Right kidney (tissue), 9 donors: ENCODE measurements around the gene CLMN.

ENCODE experiments used
- DNase-seq: peaks from one replicate; pipeline ENCODE4 v3.0.0-alpha.2; 2016
- long read RNA-seq, 8 donors: transcript quantifications; one replicate each; lab custom pipeline, GENCODE V29; 2026

The CLMN gene, protein sequence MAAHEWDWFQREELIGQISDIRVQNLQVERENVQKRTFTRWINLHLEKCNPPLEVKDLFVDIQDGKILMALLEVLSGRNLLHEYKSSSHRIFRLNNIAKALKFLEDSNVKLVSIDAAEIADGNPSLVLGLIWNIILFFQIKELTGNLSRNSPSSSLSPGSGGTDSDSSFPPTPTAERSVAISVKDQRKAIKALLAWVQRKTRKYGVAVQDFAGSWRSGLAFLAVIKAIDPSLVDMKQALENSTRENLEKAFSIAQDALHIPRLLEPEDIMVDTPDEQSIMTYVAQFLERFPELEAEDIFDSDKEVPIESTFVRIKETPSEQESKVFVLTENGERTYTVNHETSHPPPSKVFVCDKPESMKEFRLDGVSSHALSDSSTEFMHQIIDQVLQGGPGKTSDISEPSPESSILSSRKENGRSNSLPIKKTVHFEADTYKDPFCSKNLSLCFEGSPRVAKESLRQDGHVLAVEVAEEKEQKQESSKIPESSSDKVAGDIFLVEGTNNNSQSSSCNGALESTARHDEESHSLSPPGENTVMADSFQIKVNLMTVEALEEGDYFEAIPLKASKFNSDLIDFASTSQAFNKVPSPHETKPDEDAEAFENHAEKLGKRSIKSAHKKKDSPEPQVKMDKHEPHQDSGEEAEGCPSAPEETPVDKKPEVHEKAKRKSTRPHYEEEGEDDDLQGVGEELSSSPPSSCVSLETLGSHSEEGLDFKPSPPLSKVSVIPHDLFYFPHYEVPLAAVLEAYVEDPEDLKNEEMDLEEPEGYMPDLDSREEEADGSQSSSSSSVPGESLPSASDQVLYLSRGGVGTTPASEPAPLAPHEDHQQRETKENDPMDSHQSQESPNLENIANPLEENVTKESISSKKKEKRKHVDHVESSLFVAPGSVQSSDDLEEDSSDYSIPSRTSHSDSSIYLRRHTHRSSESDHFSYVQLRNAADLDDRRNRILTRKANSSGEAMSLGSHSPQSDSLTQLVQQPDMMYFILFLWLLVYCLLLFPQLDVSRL
- long read RNA-seq, donor 1 = 0 reads
- long read RNA-seq, donor 2, full-length matches to known transcripts = 1 of 1 reads
- long read RNA-seq, donor 2, partial matches to known transcripts = 0 of 1 reads
- long read RNA-seq, donor 2, other reads (novel, unspliced or antisense) = 0 of 1 reads
- long read RNA-seq, donor 3, full-length matches to known transcripts = 1 of 1 reads
- long read RNA-seq, donor 3, partial matches to known transcripts = 0 of 1 reads
- long read RNA-seq, donor 3, other reads (novel, unspliced or antisense) = 0 of 1 reads
- long read RNA-seq, donor 4 = 0 reads
- long read RNA-seq, donor 5, full-length matches to known transcripts = 2 of 2 reads
- long read RNA-seq, donor 5, partial matches to known transcripts = 0 of 2 reads
- long read RNA-seq, donor 5, other reads (novel, unspliced or antisense) = 0 of 2 reads
- long read RNA-seq, donor 6, partial matches to known transcripts = 22 of 23 reads
- long read RNA-seq, donor 6, other reads (novel, unspliced or antisense) = 0 of 23 reads
- long read RNA-seq, donor 7 = 0 reads
- long read RNA-seq, donor 8, full-length matches to known transcripts = 2 of 7 reads
- long read RNA-seq, donor 8, partial matches to known transcripts = 5 of 7 reads
- long read RNA-seq, donor 8, other reads (novel, unspliced or antisense) = 0 of 7 reads

DNA sequence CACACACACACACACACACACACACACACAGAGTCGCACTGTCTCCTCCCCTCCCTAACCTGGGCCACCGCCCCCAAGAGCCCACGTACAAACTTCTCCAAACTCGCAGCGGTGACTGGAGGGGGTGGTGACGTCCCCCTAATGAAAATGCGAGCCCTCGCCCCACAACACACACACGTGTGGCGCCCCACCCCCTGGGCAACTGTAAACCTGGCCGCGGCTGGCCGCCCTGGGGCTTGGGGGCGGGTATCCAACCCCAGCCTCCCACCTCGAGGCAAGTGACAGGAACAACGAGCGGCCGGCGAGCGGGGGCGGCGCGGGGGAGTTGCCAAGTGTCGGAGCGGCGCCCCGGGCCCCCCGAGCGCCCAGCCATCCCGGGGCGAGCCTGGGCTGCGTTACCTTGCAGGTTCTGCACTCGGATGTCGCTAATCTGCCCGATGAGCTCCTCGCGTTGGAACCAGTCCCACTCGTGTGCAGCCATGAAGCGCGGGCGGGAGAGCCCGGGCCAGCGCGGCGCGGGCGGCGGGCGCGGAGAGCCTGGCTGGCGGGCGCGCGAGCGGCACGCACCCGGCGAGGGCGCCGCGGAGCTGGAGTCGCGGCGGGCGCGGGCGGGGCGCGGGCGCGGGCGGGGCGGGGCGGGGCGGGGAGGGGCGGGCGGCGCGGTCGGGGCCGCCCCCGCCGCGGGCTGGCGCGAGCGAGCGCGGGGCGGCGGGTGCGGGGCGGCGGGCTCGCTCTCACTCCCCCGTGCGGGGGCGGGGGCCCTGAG is at the start of gene CLMN:
CLMN (minus strand) TSS at position 597 of the 766 bp plus-strand sequence; CDS start at position 481, 116 bp downstream.
- peak; percentile 93 for DNase-seq

DNA sequence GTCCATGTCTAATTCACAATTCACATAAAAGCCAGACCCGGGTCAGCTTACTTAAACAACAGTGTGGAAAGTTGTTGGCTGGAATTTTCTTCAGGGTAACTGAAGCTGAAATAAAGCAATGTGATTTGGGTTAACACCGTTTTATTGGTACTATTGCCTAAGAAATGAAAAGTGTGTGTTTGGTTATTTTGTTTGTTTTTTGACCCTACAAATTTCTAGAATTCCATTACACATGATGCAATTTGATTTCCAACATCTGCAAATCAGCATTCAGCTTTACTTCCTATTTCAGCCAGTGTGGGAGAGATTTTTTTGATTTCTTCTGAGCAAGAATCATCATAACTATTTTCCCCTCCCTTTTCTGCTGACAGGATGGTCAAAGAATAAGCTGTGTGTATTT is 45.7 kb upstream of the CLMN start:
- DNase-seq = no peak

DNA sequence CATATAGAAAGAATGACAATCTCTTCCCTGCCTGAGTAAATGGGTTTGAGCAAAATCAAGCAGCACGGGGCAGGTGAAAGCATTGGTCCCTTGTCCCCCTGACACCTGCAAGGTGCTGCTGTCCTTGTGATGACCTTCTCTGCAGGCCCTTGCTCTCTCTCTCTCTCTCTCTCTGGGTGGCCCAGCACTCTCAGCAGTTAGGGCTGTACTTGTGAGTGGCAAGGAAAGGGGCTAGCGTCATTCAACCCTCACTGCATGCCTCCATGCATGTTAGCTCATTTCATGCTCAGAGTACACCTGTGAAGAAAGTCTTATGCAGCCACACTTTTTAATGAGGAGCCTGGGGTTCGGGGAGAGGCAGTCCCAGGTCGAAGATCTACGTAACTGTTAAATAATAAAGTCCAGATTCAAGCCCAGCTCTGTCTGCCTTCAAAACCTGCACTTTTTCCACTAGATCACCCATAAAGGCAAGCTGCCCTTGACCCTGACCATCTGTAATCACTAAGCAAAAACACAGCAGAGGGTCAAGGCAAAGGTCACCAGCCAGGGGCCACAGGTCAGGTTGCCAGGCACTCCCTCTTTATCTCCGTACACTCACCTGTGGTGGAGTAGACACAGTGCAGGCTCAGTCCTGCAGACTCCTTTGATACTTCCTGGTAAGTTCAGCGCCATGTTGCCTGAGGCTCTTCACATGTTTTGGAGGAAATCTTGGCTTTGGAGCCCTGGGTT is 44.9 kb upstream of the CLMN start:
- no peak for DNase-seq

DNA sequence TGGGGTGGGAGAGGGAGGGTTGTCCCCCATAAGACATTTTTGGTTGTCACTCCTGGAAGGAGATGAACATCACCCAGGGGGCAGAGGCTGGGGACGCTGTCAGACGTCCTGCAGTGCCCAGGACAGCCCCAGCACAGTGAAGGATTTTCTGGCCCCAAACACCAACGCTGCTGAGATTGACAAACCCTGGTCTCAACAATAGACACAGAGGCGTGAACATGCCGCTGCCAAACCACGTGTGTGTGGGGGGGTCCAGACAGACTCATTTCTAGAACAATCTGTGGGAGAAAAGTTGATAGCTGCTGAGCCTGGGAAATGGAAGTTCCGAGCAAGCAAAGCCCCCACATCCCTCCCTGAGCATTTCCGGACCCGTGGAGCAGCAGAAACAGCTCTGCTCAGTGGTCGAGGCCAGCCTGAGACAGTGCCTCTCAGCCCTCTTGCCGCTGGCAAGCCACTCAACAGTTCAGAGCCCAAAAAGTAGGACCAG is 43.8 kb upstream of the CLMN start:
- DNase-seq = no peak

DNA sequence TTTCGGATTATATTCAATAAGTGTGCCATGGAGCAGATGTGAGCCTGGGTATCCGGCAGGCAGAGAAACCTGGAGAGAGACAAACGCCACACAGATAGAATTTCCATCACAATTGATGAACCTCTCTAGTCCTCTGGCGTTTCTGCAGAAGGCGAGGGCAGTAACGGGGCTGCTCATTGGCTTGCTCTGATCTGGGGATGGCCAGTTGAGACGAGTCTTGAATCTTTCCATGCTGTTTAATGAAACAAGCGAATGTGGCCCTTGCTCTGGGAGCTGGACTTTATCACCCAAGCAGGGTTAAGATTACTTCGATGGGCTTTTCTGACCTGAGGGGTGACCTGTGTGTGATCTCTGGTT is 42.4 kb upstream of the CLMN start:
- DNase-seq = no peak

DNA sequence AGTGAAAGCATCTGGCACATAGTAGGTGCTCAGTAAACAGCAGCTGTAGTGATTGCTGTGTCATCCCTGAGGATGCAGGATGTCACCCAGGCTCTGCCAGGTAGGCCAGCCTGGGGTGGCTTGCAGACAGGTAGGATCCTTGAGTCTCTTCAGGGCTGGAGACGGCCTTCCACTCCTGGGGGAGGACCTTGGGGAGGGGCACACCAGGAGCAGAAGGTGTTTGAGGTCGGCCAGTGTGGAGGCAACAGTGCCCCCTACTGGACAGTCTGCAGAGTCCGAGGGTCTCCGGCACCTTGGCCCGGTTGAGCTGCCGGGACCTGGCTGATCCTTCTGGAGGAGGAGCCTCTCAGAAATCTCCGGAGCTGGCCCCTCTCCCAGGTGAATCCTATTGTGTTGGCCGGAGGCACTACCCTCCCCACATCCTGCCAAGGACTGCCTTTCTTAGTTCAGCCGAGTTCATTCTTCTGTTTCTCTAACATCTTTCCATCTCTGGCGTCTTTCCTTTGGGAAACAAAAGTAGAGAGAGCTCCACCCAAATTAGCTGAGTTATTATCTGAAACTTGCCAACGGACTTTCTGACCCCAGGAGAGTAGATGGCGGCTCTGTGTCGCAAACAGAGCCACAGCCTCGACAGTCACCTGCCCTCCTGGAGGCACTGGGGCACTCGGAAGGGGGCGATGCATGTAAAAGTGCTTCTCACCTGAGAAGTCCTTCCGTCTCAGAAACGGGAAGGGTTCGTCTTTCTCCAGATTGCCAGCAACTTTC is 41.8 kb upstream of the CLMN start:
- peak; percentile 35 for DNase-seq

DNA sequence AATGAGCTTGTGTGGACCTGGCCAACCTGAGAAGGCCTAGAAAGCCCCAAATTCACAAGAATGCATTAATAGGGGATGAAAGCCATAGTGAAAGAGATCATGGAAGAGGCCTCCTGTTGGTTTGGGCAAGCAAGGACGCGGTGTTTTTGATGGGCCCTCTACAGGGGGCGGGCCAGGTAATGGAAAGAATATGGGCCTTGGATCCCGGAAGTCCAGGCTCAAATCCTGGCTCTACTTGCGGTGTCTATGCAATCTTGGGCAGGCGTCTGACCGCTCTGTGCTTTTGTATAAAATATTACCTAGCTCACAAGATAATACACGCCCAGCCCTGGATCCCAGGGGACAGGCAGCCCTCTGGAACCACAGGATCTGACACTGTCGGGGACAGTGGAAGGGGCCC is 41.1 kb upstream of the CLMN start:
- peak; percentile 28 for DNase-seq

DNA sequence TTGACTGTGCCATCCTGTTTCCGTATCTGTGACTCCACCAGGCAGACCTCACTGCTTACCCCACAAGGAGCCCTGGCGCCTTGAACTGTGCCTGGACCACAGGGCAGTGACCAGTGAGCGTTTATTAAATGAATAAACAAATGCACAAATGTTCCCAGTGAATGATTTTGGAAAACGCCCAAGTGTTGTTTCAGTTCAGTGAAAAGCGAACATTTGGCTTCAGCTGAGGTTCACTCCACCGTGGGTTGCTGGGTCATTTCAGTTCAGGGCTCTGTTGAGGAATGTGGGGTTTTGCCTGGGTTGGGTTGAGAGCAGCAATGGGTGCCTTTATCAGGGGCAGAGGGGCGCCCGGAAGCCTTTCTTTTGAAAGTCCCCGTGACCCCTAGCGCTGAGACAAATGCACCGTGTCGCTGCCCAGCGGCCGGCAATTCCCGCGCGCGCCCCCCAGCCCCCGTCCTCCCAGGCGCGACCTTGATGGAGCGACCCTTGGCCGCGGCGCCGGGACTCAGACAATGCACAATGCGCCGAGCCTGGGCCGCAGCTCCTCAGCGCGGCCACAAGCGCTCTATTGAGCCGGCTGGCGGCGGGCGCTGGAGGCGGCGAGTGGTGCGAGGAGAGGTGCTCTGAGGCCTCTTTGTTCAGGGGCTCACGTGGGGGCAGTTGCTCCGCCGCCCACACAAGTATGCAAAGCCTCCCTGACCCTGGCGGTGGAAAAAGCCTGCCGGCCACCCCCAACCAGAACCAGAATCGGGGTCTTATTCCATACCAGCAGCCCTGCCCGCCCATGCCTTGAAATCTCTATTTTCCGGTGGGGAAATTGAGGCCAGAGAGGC is 40.5 kb upstream of the CLMN start:
- DNase-seq = peak; percentile 64

DNA sequence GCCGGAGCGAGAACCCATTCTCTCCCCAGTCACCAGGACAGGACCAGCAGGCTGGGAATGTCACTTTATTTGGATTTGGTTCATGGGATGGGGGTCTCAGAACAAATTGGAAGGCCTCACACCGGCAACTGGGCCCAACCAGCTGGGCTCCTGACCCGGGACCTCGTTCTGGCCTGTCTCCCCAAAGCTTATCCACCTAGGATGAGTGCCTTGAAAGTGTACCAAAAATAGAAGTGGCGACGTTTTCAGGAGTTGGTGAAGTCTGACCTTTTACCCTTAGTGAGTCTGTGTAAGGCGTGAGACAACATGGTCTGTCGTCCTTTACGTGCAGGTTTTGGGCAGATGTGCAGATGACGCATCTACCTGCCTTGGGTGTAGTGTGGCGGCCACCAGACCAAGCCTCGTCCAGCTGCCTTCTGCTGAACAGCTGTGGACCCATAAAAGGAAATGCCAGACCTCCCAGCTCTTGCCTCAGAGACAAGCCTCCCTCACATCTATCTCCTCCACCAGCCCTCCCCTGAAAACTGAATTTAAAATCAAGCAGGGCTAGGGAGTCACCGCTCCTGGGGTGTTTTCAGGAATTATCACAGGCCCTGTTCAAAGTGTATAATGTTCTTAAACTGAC is 36.6 kb upstream of the CLMN start:
- DNase-seq = no peak

DNA sequence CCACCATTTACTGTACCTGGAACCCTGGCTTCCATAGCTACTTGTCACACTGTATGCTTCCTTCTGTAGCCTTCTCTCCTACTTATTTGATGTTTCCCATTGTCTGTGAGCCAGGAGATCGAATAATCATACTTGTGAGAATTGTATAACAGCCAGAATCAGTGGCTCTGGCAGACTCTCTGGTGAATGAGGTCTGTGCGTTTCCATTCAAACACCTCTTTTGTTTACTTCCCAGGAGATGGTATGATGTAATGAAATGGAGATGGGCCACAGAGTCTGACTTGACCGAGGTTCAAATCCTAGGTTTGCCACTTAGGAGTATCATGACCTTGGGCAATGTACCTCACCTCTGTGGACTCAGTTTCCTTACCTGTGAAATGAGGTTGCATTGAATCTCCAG is 35.7 kb upstream of the CLMN start:
- DNase-seq = no peak

DNA sequence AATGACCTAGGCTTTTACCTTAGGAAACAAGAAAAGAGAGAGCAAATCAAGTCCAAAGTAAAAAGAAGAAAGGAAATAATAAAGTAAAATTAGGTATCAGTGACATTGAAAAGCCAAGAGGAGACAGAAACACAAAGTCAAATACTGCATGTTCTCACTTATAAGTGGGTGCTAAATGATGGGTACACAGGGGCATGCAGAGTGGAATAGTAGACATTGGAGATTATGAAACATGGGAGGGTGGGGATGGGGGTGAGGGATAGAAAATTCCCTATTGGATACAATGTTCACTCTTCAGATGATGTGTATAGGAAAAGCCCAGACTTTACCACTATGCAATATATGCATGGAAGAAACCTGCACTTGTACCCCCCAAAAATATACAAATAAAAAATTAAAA is 35.1 kb upstream of the CLMN start:
- no peak for DNase-seq

DNA sequence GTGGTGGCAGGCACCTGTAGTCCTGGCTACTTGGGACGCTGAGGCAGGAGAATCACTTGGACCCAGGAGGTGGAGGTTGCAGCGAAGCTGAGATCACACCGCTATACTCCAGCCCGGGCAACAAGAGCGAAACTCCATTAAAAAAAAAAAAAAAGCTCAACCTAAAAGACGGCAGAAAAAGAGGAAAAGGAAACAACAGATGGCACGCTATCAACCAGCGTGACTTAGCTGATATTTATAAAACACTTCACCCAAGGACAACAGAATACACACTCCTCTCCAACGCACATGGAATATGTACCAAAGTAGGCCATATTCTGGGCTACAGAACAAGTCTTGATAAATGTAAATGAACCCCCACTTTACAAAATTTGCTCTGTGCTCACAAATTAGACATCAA is 34.0 kb upstream of the CLMN start:
- no peak for DNase-seq

DNA sequence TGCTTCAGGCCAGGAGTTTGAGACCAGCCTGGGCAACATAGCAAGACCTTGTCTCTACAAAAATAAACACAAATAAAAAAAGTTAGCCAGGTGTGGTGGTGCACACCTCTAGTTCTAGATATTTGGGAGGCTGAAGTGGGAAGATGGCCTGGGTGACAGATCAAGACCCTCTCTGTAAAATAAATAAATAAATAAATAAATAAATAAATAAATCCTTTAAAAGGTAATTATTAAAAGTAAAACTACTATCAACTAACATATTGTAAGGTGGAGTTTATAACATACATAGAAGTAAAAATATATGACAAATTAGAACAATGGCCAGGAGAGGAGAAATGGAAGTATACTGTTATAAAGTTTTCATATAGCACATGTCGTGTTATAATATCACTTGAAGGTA is 33.3 kb upstream of the CLMN start:
- DNase-seq = no peak

DNA sequence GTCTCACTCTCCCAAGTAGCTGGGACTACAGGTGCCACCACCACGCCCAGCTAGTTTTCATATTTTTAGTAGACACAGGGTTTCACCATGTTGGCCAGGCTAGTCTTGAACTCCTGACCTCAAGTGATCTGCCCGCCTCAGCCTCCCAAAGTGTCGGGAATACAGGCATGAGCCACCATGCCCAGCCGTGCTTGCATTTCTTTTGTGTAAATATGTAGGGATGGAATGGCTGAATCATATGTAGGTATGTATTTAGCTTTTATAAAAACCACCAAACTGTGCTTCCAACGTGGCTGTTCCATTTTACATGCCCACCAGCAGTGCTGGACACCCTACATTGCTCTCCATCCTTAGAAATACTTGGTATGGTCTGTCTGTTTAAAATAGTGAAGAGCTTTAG is 32.8 kb upstream of the CLMN start:
- no peak for DNase-seq

DNA sequence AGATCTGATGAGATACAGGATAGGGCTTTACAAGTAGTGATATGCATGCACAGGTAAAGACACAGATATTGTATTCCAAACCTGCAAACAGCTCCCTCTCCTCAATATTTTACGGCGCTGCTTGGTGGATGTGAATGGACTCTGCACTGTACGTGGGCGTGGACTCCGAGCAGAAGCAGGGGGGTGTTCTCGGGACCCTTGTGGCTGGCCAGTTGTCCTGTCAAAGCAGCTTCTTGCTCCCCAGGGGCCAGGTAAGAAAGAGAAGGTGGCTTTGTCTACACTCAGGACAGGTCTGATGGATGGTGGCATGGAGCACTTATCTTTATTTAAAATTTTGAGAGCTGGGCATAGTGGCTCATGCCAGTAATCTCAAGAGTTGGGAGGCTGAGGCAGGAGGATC is 29.5 kb upstream of the CLMN start:
- DNase-seq = no peak

DNA sequence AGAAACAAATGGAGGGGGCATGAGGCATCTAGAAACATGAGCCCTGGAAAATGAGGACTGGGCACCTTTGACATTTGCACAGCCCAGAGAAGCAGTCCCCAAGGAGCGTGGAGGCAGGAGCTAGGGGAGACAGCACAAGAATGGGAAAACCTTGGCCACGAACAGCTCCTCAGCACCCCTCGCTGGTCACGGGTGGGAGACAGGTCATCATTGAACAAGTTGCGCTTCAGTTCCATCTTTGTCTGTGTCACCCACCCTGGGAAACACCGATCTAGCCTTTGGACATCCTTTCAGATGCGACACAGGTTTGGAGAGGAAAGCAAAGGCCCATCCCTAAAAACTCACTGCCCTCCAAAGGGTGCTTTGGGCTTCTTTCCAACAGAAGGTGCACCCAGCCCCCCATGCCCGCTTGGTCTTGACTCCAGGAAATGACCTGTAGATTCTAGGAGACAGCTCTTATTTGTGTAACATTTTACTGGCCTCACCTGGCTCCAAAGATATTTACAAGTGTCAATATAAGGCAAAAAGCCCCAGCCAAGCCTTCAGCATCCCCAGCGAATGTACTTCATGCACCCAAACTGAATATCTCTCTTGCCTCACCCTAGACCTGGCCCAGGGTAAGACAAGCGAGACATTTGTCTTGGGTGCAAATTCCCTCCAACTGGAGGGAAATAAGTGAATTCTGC is 28.8 kb upstream of the CLMN start:
- DNase-seq = no peak

DNA sequence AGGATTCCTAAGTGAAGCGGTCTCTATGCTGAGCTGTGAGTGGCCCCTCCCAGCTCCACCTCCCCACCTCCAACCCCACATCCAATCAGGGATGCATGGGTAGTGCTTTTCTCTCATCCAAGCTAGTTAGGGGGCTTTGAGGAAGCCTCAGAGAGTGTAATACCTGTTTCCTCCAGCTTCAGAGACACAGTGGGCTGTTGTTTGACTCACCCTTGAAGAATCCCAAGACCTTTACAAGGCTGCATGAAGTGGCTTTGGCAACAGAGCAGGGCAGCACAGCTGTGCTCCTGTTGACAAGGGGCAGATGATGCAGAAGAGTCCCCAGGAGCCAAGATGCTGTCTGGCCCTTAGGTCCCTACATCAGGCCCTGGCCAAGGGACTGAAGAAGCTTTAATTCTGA is 27.1 kb upstream of the CLMN start:
- DNase-seq = no peak
